NCI-H187 treated with DMSO at 0.1 percent for 48 hours (cell line): ENCODE measurements around the gene KCNC1.

Experiments used
- DNase-seq: peaks from one replicate; lab custom pipeline; 2025; lab: John Stamatoyannopoulos, UW

Gene KCNC1

GRCh38 chr11:17738151-17738973, 3.8 kb downstream of the KCNC1 start:
- no peak for DNase-seq

- DNase-seq: no peak
Measured at GRCh38 chr11:17739945-17740338, 5.4 kb downstream of the KCNC1 start.

DNA sequence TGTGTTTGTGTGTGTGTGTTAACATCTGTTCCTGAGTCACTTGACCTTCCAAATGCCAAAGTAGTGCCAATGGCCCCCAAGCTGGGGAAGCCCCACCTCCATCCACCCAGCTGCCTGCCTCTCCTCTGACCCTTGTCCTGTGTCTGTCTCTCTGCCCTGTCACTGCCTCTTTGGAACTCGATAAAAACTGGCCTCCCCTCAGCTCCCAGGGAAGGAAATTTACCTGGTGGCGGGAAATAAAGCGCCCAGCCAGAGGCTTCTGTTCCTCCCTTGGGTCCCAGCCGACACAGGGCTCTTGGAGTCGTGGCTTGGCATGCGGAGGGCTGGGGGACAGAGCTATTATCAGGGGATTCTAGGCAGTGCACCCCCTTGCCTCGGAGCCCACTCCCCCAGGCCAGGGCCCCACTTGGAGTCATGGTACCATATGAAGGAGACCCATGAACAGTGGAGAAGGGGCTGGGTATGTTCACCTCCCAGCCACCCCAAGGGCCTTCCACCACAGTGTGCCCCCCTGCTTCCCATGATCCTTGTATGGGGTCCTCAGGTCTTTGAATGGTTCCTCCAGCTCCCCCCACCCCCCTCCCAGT, 6.2 kb downstream of the KCNC1 start:
- DNase-seq: no peak

DNA sequence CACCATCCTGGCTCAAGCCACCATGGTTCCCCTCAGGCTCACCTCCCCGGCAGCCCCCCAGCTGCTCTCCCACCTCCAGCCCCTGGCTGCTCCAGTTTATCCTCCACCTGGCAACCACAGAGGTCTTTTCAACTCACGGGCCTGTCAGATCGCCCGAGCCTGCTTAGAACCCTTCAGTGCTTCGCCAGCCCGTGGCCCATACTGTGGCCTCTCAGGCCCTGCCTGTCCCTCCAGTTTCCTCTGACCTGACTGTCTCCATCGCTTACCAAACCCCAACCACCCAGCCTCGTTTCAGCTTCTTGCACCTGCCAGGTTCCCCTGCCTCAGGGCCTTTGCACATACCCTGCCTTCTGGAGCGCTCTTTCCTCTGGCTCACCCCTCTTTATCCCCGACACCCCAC, 6.9 kb downstream of the KCNC1 start:
- no peak for DNase-seq

GRCh38 chr11:17742019-17742418, 7.4 kb downstream of the KCNC1 start:
- DNase-seq: no peak

- no peak for DNase-seq
Measured at GRCh38 chr11:17743026-17743807, 8.6 kb downstream of the KCNC1 start.

GRCh38 chr11:17743808-17744119, 9.2 kb downstream of the KCNC1 start:
- DNase-seq: no peak

DNA sequence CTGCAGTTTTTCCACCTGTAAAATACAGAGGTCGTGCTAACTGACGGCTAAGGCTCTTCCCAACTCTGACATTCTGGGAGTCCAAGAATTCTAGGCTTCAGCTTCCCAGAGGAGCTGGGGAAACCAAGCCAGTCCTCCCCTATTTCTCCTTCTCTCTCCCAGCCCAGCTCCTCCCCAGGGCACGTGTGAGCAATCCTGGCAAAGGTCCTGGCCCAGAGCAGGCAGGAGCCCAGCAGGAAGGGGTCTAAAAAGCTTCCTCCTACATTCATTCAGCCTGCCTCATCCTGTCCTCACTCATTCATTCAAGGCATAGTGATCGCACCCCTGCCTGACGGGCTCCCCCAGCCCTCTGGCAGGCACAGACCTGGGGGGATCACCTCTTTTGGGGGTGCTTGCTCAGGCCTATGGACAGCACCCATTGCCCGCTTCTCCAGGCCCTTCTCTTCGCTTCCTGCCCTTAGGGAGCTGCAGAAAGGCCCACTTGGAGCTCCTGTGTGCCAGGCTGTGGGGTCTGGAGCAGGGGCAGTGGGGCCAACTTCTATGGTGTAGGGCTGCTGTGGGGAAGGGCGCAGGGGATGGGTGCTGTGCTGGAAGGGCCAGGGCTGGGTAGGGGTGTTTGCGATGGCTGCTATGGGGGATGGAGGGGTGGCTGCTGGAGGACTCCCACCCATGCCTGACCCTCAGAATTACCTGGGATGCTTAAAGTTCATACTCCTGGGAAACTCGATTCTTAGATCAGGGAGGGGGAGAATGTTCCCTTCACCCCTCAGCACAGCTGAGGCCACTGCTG, 9.8 kb downstream of the KCNC1 start:
- no peak for DNase-seq

- no peak for DNase-seq
Measured at GRCh38 chr11:17745023-17745772, 10.6 kb downstream of the KCNC1 start.

GRCh38 chr11:17746096-17746495, 11.5 kb downstream of the KCNC1 start:
- no peak for DNase-seq

GRCh38 chr11:17747131-17747955, 12.8 kb downstream of the KCNC1 start:
- DNase-seq: no peak

GRCh38 chr11:17748044-17748443, 13.5 kb downstream of the KCNC1 start:
- no peak for DNase-seq

DNA sequence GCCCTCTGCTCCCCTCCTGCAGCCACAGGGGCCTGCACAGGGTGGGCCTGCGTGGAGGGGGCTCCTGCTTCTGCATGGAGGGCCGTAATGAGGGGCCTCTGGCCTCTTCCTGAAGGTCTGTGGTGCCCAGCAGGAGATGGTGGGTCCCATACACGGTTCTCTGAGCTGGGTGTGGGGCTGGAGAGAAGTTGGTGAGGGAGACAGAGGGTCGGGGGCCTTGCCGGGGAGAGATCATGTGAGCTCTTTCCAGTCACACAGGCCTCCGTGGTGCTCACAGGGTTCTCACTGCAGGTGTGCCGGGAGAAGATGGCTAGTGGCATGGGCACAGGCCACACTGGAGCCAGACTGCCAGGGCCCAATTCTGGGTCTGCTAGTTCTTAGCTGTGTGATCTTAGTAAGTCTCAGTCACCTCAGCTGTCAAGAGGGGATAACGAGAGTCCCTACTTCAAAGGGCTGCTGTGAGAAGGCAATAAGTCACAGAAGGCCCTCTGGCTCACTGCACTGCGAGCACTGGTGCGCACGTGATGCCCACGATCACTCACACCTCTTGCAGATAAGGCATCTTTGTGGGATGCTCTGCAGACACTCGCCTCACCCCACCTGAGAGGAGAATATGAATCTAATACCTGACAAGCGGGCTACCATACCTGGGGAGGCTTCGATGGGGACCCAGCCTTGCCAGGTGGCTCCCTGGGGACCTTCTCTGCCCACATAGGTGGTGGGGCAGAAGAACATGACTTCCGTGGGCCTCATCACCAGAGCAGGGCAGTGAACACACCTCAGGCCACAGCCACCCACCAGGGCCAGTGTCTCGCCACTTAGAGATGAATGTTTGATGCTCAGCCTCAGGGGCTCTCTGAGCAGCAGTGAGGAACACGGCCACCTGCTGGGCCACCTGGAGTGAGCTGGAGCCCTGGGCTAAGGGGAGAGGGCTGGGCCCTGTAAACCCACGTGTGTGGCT, 14.5 kb downstream of the KCNC1 start:
- no peak for DNase-seq

- DNase-seq: no peak
Measured at GRCh38 chr11:17750013-17750800, 15.6 kb downstream of the KCNC1 start.

GRCh38 chr11:17750801-17751165, 16.2 kb downstream of the KCNC1 start:
- DNase-seq: no peak

- DNase-seq: no peak
Measured at GRCh38 chr11:17751558-17751957, 17.0 kb downstream of the KCNC1 start.

DNA sequence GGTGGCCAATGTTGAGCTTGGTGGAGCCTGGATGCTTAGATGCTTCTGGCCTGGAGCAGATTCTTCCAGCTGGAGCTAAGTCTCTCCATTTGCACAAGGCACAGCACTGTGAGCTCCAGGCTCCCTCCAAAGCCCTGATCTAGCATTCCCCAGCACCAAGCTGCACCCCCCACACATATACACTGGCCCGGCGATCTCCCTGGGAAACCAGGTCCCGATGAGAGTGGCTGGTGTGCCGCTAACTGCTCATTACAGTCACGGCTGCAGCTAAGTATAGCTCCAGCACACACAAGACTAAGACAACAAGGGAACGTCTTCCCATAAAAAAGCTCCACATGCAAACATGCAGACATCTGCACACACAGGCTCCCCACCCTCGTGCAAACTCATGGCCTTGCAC, 17.6 kb downstream of the KCNC1 start:
- no peak for DNase-seq

- DNase-seq: no peak
Measured at GRCh38 chr11:17753153-17753552, 18.6 kb downstream of the KCNC1 start.

- no peak for DNase-seq
Measured at GRCh38 chr11:17753641-17754040, 19.1 kb downstream of the KCNC1 start.
